ENCODE results near the gene HCRTR1.

DNA sequence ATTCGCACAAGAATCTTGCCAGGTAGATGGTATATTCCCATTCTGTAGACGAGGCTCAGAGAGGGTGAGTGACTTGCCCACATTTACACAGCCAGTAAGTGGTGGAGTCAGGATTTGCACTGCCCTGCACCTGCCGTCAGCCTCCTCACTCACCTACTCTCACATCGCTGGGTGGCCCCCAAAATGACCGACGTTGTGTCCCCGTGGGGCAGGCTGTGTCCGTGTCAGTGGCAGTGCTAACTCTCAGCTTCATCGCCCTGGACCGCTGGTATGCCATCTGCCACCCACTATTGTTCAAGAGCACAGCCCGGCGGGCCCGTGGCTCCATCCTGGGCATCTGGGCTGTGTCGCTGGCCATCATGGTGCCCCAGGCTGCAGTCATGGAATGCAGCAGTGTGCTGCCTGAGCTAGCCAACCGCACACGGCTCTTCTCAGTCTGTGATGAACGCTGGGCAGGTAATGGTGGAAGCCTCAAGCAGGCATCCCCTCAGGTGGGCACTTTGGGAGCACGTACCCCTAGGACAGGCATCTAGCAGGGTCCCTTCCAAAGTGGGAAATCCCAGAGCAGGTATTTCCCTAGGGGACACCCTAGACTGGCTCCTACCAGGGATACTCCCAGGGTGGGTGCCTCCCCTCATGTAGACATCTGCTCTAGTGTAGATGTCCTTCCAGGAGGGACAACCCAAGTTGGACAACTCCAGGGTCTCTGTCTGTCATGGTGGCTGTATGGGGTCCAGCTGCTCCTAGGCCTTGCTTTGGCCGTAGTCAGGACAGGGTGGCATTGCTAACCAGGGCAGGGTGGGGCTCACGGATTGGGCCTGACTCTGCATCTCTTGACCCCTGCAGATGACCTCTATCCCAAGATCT lies 3.4 kb downstream of the HCRTR1 start:
- no peak for TF ChIP-seq POLR2A (IDR thresholded peaks at IDR 0.05)
- no peak for TF ChIP-seq EP300 (IDR thresholded peaks at IDR 0.05)

Data from upper lobe of left lung (tissue), 4 donors.